Activated T-cell treated with anti-CD3 and anti-CD28 coated beads, Interleukin-2, amount 50 U/mL, for 4 hours (primary cell): ENCODE data around the gene MOCS1. TPM values are rescaled to one million over a fixed set of nuclear protein-coding genes. Genes with fewer than 3 reads are reported as not detected.

Experiments used
- ATAC-seq, 2 donors: fragments of 200-7000 bp; cut with Tn5 transposase; one replicate each; pipeline ENCODE4 v1.10.0; 2021
- DNase-seq: peaks from one replicate; pipeline ENCODE4 v3.0.0-alpha.2; 2020
- H3K27me3 Mint-ChIP-seq: one replicate; pipeline ENCODE4 v1.8.0; 2021; ENCODE audit warnings: low read depth, mixed read lengths
- H3K36me3 Mint-ChIP-seq: one replicate; pipeline ENCODE4 v1.8.0; 2022; ENCODE audit warnings: mixed read lengths; ENCODE audit not compliant: insufficient read depth
- H3K4me1 Mint-ChIP-seq: one replicate; pipeline ENCODE4 v1.8.0; 2021; ENCODE audit warnings: low read depth, mixed read lengths
- H3K4me3 Mint-ChIP-seq: one replicate; pipeline ENCODE4 v1.8.0; 2021; ENCODE audit warnings: mild to moderate bottlenecking, moderate library complexity, mixed read lengths
- H3K9me3 Mint-ChIP-seq: one replicate; pipeline ENCODE4 v1.8.0; 2021; ENCODE audit warnings: mixed read lengths
- total RNA-seq, 3 donors: library from RNA; stranded (reverse); gene quantifications; one replicate each; pipeline ENCODE4 v1.2.1, GENCODE V29; 2021

MOCS1 gene
- total RNA-seq, 3 donors from 2014 or later: 0.71 to 1.2 (median 0.98) TPM

DNA sequence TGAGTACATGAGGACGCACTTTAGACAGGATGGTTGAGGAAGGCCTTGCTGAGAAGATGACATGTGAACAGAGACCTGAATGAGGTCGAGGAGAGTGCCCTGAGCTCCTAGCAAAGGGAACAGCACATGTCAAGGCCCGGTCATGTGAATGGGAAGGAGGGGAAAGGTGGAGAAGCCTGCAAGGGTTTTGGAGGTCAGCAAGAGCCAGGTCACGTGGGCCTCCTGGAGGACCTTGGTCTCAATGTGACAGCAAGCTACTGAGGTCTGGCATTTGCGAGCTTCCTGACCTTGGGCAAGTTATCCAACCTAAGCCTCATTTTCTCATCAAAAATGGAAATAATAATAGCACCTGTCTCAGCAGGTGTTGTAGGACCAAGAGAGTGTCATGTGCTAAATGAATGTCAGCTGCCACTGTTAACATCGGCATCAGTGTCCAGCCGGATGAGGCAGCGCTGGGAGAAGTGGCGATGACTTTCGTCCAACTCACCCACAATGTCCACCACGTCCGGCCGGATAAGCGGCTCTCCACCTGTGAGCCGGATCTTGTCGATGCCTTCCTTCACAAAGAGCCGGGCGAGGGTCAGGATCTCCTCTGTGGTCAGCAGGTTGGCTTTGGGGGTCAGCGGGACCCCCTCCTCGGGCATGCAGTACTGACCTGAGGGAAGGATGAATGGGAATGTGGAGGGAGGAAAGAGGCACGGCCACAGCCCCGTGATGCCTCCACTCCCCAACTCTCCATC is 8.9 kb downstream of the MOCS1 start:
- H3K4me1 Mint-ChIP-seq: peaks cover 4% of the 10 kb centered on the region
- H3K36me3 Mint-ChIP-seq: no peaks in the 10 kb centered on the region
- no peaks in the 10 kb centered on the region for H3K27me3 Mint-ChIP-seq
- DNase-seq (no peak), ATAC-seq (no peak)
- no peak overlapping the region for H3K4me3 Mint-ChIP-seq
- H3K9me3 Mint-ChIP-seq: peaks cover 4% of the 10 kb centered on the region

DNA sequence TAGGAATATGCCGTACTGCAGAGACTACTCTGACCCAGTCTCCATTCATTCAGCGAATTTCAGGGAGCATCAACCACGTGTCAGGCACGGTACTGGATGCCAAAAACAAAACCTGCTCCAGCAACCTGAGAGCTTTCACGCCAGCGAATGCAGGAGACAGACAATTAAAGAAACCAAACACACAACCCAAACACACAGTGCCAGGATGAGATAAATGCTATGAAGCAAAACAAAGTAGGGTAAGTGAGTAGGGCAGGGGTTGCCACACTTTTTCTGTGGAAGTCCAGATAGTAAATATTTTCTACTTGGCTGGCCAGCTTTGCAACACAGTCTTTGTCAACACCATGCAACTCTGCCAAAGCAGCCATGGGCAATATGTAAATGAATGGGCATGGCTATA is 10.0 kb downstream of the MOCS1 start:
- no peaks in the 10 kb centered on the region for H3K36me3 Mint-ChIP-seq
- DNase-seq (no peak), ATAC-seq (no peak)
- no peaks in the 10 kb centered on the region for H3K27me3 Mint-ChIP-seq
- no peak overlapping the region for H3K4me3 Mint-ChIP-seq
- H3K4me1 Mint-ChIP-seq: peaks cover 4% of the 10 kb centered on the region
- H3K9me3 Mint-ChIP-seq: peaks cover 4% of the 10 kb centered on the region

DNA sequence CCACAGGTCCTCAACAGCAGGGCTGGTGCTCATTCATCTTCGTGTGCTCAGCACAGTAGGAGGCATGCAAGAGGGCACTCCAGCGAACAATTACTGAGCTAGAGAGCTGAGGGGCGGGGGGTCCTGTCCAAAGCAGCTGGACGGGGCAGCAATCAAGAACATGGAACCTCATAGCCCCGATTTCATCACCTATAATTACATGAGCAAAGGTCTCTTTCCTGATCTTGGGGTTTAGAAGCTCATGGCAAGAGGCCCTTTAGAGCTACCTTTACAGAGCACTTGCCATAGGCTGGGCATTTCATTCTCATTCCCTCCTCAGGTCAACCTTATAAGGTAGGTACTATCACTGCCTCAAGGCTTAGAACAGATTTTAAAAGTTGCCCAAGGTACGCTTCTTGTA is 10.4 kb downstream of the MOCS1 start:
- no peak for DNase-seq
- Mint-ChIP-seq H3K36me3 (no peaks in the 10 kb centered on the region), H3K4me1 (peaks cover 4% of the 10 kb centered on the region), H3K27me3 (no peaks in the 10 kb centered on the region), H3K4me3 (no peak overlapping the region), H3K9me3 (peaks cover 4% of the 10 kb centered on the region)
- ATAC-seq: no peak

DNA sequence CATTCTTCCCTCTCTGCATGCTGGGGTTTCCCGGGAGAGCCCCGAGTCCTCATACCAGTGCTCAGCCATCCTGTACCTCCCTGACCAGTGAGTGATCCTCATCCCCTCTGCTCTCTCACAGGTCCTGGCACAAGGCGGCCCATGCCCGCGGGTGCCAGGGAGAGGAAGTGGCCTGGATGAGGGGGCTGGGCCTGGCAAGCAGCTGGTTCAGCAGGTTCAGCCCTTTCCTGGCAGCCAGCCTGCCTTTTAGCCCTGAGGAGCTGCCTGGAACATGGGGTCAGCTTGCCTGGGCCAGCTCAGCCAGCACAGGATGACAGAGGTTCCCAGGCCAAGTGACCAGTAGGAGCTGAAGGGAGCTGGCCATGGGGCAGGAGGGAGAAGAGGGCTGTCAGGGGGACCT is 10.9 kb downstream of the MOCS1 start:
- Mint-ChIP-seq H3K27me3 (no peaks in the 10 kb centered on the region), H3K36me3 (no peaks in the 10 kb centered on the region), H3K4me3 (no peak overlapping the region), H3K9me3 (peaks cover 4% of the 10 kb centered on the region), H3K4me1 (peaks cover 4% of the 10 kb centered on the region)
- no peak for DNase-seq
- no peak for ATAC-seq

DNA sequence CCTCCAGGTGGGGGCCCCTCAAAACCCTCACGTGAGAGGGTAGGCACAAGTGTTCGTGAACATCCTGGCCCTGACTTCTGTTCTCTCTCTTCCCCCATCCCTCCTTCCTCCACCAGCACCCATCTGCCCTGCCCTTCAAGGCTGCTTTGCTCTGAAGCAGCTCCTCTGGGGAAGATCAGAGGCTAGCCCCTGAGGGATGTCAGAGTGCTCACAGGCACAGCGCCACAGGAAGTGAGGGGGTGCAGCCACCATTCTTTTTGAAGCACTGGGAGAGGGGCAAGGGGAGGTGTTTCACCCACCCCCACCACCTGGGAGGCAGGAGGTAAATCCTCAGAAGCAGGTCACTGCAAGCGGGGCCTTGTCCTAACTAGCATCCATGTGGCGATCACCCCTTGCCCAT is 11.4 kb downstream of the MOCS1 start:
- peaks cover 4% of the 10 kb centered on the region for H3K4me1 Mint-ChIP-seq
- H3K27me3 Mint-ChIP-seq: no peaks in the 10 kb centered on the region
- no peak for DNase-seq
- no peak overlapping the region for H3K4me3 Mint-ChIP-seq
- ATAC-seq: no peak
- H3K36me3 Mint-ChIP-seq: no peaks in the 10 kb centered on the region
- peaks cover 4% of the 10 kb centered on the region for H3K9me3 Mint-ChIP-seq

DNA sequence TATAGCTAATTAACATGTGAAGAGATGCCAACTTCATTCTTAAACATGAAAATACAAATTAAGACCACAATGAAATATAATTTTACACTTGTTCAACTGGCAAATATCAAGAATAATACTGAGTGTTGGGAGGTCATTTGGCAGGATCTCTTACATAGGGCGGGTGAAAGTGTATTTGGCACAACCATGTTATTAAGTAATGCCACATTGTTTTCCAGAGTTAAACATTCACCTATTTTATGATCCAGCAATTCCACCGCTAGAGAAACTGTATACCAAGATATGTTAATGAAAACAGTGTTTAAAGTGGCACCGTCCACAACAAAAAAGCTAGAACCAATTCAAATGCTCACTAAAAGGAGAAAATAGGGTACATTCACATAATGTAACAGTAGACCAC is 14.1 kb downstream of the MOCS1 start:
- no peak for DNase-seq
- Mint-ChIP-seq H3K9me3 (no peaks in the 10 kb centered on the region), H3K4me3 (no peak overlapping the region), H3K27me3 (no peaks in the 10 kb centered on the region), H3K4me1 (no peaks in the 10 kb centered on the region), H3K36me3 (no peaks in the 10 kb centered on the region)
- no peak for ATAC-seq

DNA sequence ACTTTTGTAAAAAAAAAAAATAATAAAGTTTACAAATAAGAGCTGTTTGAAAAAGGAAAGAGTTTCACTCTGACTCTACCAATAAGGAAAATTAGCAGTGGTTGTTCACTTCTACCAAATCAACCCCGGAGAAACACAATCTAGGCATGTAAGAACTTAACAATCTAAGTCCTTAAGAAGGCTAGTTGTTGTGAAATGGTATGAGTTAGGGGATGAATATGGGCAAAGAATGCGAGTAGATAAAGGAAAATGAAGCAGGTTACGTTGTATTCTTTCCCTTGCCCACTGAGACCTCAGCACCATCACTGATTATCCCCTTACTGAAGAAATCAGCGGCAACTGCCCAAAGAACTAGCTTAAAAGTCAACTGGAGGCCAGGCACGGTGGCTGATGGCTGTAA is 15.4 kb downstream of the MOCS1 start:
- Mint-ChIP-seq H3K27me3 (no peaks in the 10 kb centered on the region), H3K36me3 (no peaks in the 10 kb centered on the region), H3K9me3 (no peaks in the 10 kb centered on the region), H3K4me3 (no peak overlapping the region), H3K4me1 (no peaks in the 10 kb centered on the region)
- ATAC-seq: no peak
- DNase-seq: no peak

DNA sequence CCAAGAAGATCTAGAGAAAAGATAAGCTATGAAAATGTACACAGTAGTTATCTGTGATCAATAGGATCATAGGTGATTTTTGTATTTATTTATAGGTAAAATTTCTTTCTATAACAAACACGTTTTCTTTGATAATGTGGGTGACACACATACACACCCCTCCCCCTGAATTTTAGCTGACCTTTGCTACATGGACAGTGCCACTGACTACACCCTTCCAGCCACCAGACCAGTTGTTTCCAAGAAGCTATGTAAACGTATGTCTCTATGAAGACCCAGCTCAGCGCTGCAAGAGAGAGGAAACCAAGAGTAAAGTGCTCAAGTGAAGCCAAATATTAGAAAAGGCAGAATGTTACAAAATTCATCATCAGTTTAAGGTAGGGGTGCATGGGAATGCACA is 16.3 kb downstream of the MOCS1 start:
- Mint-ChIP-seq H3K4me3 (no peak overlapping the region), H3K9me3 (no peaks in the 10 kb centered on the region), H3K4me1 (no peaks in the 10 kb centered on the region), H3K36me3 (no peaks in the 10 kb centered on the region), H3K27me3 (no peaks in the 10 kb centered on the region)
- no peak for DNase-seq
- no peak for ATAC-seq

DNA sequence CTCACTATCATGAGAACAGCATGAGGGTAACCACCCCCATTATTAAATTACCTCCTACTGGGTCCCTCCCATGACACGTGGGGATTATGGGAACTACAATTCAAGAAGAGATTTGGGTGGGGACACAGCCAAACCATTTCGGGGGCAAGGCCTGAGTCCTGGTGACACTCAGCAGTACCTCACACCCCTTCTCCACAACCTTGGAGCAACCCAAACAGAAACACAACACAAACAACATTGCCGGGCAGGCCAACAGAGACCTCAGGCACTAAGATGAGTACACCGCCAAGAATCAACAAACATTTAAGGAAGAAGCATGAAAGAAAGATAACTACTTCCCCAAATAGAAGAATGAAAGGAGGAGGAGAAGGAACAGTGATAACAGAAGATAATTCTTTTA is 16.9 kb downstream of the MOCS1 start:
- DNase-seq (no peak), ATAC-seq (no peak)
- Mint-ChIP-seq H3K9me3 (no peaks in the 10 kb centered on the region), H3K27me3 (no peaks in the 10 kb centered on the region), H3K4me1 (no peaks in the 10 kb centered on the region), H3K36me3 (no peaks in the 10 kb centered on the region), H3K4me3 (no peak overlapping the region)

DNA sequence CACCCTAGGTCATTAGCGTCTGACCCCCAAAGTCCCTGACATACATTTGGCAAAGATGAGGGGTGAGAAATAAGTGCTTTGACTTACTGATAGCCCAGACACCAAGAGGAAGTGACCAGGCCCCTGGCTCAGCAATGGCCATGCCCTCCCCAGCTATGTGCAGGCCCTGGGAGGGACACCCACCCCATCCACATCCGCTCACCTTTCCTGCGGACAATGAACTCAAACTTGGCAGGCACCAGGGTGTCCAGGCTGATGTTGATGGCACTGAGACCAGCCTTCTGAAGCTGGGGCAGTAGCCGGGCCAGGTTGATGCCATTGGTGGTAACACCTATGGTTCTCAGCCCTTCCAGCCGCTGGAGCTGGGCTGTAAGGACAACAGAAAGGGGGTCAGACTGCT is 18.4 kb downstream of the MOCS1 start:
- DNase-seq (no peak), ATAC-seq (no peak)
- H3K27me3 Mint-ChIP-seq: no peaks in the 10 kb centered on the region
- no peaks in the 10 kb centered on the region for H3K4me1 Mint-ChIP-seq
- H3K9me3 Mint-ChIP-seq: no peaks in the 10 kb centered on the region
- no peaks in the 10 kb centered on the region for H3K36me3 Mint-ChIP-seq
- H3K4me3 Mint-ChIP-seq: no peak overlapping the region

DNA sequence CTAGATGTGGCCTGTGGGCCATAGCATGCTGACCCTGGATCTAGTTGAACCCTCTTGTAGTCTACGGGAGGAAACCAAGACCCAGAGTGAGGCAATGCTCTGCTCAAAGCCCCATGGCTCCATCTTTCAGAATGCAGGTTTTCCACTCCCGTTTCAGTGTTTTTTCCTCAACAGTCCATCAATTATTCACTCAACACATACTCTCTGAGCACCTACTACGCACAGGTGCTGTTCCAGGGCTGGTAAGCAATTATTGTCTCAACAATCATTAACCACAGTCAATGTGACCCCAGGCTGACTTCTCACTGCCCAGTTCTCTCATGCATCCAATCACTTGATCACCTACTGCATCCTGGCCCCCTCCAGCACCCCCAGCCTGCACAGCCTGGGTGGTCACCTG is 20.0 kb downstream of the MOCS1 start:
- no peak for DNase-seq
- Mint-ChIP-seq H3K9me3 (no peaks in the 10 kb centered on the region), H3K4me3 (no peak overlapping the region), H3K36me3 (no peaks in the 10 kb centered on the region), H3K27me3 (no peaks in the 10 kb centered on the region), H3K4me1 (no peaks in the 10 kb centered on the region)
- ATAC-seq: no peak

DNA sequence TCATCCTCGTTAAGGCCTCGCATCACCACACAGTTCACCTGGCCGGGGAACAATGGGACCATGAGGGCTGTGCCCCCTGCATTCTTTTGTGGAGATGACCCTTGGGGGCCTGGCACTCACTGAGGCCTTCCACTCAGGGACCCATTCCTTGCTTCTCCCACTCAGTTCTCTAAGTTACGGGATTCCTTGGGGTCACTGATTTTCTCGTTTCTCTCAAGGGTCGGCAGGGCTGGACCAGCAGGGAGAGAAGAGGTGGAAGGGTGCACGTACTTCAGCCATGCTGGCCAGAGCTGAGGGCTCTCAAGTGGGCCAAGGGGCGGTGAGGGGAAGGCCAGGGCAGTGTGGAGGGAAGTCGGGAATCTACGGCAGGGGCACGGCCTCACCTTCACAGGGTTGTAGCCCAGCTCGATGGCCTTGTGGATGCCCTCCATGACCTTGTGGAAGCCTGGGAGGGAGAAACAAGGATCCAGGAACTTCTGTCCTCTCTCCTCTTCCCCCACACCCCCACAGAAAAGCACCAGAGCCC is 20.8 kb downstream of the MOCS1 start:
- H3K4me3 Mint-ChIP-seq: no peak overlapping the region
- H3K27me3 Mint-ChIP-seq: no peaks in the 10 kb centered on the region
- H3K36me3 Mint-ChIP-seq: no peaks in the 10 kb centered on the region
- no peak for ATAC-seq
- H3K4me1 Mint-ChIP-seq: no peaks in the 10 kb centered on the region
- no peaks in the 10 kb centered on the region for H3K9me3 Mint-ChIP-seq
- DNase-seq: no peak

DNA sequence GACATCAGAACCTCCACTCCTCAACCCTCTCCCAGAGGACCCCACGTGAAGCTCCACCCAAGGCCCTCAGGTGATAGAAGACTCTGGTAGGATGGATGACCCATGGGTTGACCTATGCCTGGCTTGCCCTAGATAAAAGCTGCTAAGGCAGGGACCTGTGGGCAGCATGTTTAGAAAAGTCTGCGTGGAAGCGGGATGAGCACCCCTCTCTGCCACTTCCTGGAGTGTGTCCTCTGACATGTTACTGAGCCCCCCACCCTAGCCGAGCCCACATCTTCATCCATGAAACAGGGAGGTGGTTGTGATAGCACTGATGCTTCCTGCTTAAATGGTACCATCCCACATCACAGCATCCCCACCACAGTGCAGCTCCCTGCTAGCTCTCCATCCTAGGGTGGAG is 21.8 kb downstream of the MOCS1 start:
- Mint-ChIP-seq H3K4me1 (no peaks in the 10 kb centered on the region), H3K4me3 (no peak overlapping the region), H3K36me3 (no peaks in the 10 kb centered on the region), H3K27me3 (no peaks in the 10 kb centered on the region), H3K9me3 (no peaks in the 10 kb centered on the region)
- DNase-seq (no peak), ATAC-seq (no peak)

DNA sequence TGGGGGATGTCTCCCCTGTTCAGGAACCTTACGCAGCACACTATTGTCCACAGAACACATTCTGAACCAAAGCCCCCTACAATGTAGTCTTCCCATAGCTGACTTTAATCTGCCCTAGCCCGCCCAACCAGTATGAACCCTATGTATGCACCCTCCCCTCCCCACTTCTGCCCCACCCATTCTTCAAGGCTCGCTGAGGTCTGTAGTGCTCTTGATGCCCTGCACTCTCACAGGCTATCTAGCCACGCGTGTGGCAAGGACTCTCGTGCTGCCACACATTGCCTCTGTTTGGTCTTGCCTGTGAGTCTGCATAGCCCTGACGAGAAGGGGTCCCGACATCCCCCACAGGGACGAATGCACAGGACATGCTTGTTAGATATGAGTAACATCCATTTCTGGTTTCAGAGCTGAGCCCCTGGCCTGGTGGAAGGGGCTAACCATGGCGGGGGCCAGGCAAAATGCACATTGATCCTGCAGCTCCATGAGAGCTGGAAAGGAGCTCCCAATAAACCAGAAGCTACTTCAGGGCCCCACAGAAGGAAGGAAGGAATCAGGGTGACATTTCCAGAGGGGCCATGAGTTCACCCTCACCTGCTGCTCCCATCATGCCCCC is 22.6 kb downstream of the MOCS1 start:
- Mint-ChIP-seq H3K27me3 (no peaks in the 10 kb centered on the region), H3K4me3 (no peak overlapping the region), H3K9me3 (no peaks in the 10 kb centered on the region), H3K36me3 (no peaks in the 10 kb centered on the region), H3K4me1 (no peaks in the 10 kb centered on the region)
- DNase-seq (no peak), ATAC-seq (no peak)

DNA sequence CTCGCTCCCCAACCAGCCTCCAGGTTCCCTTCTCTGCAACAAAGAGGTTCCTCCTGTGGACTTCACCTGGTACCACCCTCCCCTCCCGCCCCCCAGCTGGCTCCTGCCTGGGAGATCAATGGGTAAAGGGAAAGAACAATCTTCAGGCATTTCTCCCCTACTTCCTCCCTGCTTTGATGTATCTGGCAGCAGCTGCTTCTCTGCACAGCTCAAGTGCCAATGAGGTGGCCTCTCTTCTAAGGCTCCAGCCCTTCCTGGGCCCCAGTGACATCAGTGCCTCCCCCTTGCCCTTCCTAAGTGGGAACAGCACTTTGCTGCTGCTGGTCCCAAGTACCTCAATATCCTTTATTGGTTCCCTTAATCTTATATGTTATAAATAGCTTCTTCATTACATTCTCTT is 23.5 kb downstream of the MOCS1 start:
- H3K27me3 Mint-ChIP-seq: no peaks in the 10 kb centered on the region
- no peak overlapping the region for H3K4me3 Mint-ChIP-seq
- DNase-seq (no peak), ATAC-seq (no peak)
- H3K9me3 Mint-ChIP-seq: no peaks in the 10 kb centered on the region
- H3K36me3 Mint-ChIP-seq: no peaks in the 10 kb centered on the region
- H3K4me1 Mint-ChIP-seq: no peaks in the 10 kb centered on the region
